GM18951 (cell line): ENCODE results near the gene DOCK3.
"Not testable (repeated sequence)": the region's sequence is repeated elsewhere in the genome, so short reads cannot be mapped to it uniquely, and the experiment has no call there.

ENCODE experiments used
- POLR2A ChIP-seq: IDR thresholded peaks from 4 replicates; pipeline ENCODE4 v1.6.1; 2011; ENCODE audit warnings: mild to moderate bottlenecking; ENCODE audit not compliant: insufficient read length, insufficient read depth; ENCODE audit errors: extremely low read depth
- in situ Hi-C: fragments of 300-500 bp; cut with MboI; formaldehyde crosslinking; loops from one replicate; pipeline ENCODE4 v1.12.0; 2022; ENCODE audit warnings: low sequenced_read_pairs, mixed read lengths, inconsistent platforms; ENCODE audit not compliant: unreplicated experiment

The DOCK3 gene

GRCh38 chr3:50873376-50874157 is 198.8 kb downstream of the DOCK3 start:
- no peak for TF ChIP-seq POLR2A
- in situ Hi-C loops = no loop called here

- in situ Hi-C loops = not testable (repeated sequence)
These were observed 200.1 kb downstream of the DOCK3 start for GRCh38 chr3:50874876-50875275.

- TF ChIP-seq POLR2A = no peak
- in situ Hi-C loops = no loop called here
These were observed 202.2 kb downstream of the DOCK3 start for GRCh38 chr3:50876947-50877346.

- in situ Hi-C loops = not testable (repeated sequence)
These were observed 208.0 kb downstream of the DOCK3 start for GRCh38 chr3:50882733-50883132.

DNA sequence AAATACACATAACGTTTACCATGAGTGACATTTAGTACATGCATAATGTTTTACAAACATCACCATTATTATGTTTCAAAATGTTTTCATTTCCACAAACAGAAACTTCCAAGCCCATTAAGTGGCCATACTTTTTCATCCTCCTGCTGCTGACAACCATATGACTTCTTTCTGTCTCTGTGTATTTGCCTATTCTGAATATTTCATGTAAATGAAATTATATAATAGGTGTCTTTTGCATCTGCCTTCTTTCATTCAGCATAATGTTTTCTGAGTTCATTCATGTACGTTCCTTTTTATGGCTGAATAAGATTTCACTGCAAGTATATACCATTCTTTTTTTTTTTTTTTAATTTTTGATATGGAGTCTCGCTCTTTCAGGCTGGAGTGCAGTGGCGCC is 209.0 kb downstream of the DOCK3 start:
- TF ChIP-seq POLR2A = no peak
- in situ Hi-C loops = no loop called here

DNA sequence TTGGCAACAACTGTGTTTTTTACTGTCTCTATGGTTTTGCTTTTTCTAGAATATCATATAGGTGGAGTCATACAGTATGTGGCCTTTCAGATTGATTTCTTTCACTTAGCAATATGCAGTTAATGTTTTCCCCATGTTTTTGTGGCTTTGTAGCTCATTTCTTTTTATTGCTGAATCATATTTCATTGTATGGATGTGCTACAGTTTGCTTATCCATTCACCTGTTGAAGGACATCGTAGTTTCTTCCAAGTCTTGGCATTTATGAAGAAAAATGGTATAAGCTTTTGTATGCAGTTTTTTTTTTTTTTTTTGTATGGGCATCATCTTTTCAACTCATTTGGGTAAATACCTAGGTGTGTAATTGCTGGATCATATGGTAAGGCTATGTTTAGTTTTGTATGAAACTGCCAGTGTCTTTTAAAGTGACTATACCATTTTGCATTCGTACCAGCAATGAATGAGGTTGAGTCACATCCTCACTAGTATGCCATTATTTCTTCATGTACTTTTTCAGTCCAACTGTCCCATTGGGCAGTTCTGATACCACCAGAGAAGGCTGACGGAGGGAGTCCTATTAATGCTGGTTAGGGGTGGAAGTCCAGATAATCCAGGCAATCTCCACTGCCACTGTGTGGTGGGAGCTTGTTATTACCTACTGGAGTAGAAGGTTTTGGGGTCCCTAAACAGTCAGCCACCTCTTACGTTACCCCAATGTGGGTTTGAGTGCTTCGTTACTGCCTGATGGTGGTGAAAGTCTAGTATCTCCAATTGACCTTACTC is 210.5 kb downstream of the DOCK3 start:
- TF ChIP-seq POLR2A = no peak

GRCh38 chr3:50890688-50891344 is 216.1 kb downstream of the DOCK3 start:
- in situ Hi-C loops = no loop called here
- TF ChIP-seq POLR2A = no peak

More for the DNA sequence above, 210.5 kb downstream of the DOCK3 start:
- in situ Hi-C loops = no loop called here

DNA sequence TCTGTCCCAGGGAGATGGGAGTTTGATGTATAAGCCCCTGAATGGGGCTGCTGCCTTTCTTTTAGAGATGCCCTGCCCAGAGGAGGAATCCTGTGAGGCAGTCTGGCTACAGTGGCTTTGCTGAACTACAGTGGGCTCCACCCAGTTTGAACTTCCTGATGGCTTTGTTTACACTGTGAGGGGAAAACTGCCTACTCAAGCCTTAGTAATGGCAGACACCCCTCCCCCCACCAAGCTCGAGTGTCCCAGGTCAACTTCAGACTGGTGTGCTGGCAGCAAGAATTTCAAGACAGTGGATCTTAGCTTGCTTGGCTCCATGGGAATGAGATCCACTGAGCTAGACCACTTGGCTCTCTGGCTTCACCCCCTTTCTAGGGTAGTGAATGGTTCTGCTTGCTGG is 226.4 kb downstream of the DOCK3 start:
- in situ Hi-C loops = not testable (repeated sequence)

DNA sequence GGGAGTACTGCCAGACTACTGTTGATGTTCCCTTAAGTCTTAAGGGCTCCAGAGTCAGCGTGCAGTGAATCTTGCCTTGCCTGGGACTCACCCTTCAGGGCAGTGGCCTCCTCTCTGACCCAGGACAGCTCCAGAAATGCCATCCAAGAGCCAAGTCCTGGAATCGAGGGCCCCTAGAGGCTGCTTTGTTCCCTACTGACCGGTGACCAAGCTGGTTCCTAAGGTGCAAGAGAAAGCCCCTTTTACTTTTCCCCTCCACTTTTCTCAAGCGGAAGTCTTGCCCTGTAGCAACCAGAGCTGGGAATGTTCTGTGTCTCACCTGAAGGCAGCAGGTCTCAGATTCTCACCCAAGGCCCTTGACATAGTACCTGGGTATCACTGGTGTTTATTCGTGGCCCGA is 238.0 kb downstream of the DOCK3 start:
- TF ChIP-seq POLR2A = no peak
- in situ Hi-C loops = no loop called here

DNA sequence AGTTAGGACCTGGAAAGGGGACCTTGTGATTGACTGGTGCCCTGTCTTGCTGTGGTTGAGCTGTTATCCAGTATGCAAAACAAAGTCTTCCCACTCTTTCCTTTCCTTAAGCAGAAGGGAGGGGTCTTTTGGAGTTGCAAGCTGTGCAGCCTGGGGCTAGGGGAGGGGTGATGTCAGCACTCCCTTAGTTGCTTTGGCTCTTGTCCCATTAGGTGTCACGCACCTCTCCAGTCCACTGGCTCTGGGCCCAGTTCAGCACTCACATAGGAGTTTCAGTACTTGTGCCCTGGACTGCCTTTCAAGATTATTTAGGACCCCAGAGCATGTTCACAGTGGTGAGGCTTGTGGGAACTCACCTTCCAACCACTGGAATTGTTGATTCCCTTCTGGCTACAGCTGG is 238.5 kb downstream of the DOCK3 start:
- TF ChIP-seq POLR2A = no peak
- in situ Hi-C loops = no loop called here

DNA sequence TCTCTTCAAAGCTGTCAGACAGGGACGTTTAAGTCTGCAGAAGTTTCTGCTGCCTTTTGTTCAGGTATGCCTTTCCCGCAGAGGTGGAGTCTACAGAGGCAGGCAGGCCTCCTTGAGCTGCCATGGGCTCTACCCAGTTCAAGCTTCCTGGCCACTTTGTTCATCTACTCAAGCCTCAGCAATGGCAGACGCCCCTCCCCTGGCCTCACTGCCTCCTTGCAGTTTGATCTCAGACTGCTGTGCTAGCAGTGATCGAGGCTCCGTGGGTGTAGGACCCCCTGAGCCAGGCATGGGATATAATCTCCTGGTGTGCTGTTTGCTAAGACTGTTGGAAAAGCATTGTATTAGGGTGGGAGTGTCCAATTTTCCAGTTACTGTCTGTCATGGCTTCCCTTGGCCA is 247.3 kb downstream of the DOCK3 start:
- in situ Hi-C loops = not testable (repeated sequence)

DNA sequence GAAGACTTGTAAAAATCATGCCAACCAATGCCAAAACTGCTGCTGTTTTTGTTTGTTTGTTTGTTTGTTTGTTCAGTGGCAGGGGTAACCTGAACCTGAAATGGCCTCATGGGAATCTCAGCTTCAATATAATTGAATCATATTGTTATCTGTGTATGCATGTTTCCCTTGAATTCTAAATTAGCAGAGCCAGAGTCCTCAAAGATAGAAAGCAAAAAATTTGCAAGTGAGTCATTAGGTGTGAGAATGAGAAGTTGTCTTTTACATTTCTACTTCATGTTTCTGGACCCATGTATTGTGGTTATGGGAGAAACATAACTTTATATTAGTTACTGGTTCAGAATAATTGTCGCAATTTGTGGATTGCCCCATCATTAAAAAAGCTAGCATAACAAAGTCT is 249.2 kb downstream of the DOCK3 start:
- in situ Hi-C loops = no loop called here
- no peak for TF ChIP-seq POLR2A

DNA sequence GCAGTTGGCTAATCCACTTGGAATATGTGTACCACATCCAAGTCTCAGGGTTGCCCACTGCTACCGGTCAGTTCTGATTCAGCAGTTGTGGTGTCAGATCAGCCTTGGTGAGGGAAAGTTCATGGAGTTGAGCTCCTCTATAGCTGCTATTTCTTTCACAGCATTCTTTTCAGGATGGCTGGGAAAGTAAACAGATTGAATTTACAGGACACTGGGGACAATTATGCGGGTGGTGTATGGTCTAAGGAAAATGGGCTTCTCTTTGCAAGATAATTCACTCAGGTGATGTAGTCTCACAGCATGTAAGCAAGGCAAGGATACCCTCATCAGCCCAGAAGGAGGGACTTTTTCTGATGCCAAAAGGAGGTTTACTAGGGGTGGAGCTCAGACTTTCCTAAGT is 249.9 kb downstream of the DOCK3 start:
- in situ Hi-C loops = no loop called here
- TF ChIP-seq POLR2A = no peak

DNA sequence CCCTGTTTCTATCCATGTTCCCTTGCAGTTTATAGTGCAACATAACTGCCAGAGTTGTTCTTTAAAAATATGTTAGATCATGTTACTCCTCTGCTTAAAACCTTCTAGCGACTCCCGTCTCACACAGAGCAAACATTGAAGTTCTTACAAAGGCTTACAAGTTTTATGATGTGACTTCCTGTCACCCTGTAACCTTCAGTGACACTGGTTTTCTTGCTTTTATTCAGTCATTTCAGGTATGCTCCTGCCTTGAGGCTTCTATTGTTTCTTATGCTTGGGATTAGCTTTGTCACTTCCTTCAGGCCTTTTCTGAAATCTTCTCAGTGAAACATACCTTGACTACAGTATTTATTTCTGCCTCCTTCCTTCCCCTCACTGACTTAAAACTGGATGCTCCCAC is 252.1 kb downstream of the DOCK3 start:
- in situ Hi-C loops = no loop called here
- no peak for TF ChIP-seq POLR2A
